Testis (tissue), 3 donors: ENCODE measurements around the gene RELCH. TPM values are rescaled to one million over a fixed set of nuclear protein-coding genes. Genes with fewer than 3 reads are reported as not detected.

Experiments used
- DNase-seq: peaks from one replicate; pipeline ENCODE4 v3.0.0-alpha.2; 2019
- H3K27ac ChIP-seq, 2 donors: fragments of 200-600 bp; sonication (generic); one replicate each; pipeline ENCODE4 v1.5.1; 2019
- H3K27me3 ChIP-seq: fragments of 200-600 bp; sonication (generic); one replicate; pipeline ENCODE4 v1.5.1; 2019
- H3K36me3 ChIP-seq: fragments of 200-600 bp; sonication (generic); one replicate; pipeline ENCODE4 v1.5.1; 2017; ENCODE audit warnings: low read depth; ENCODE audit errors: missing control alignments
- H3K4me1 ChIP-seq: fragments of 200-600 bp; sonication (generic); one replicate; pipeline ENCODE4 v1.5.1; 2019
- H3K4me3 ChIP-seq, 2 donors: fragments of 200-600 bp; sonication (generic); one replicate each; pipeline ENCODE4 v1.5.1; 2017 to 2019
- H3K9me3 ChIP-seq: fragments of 200-600 bp; sonication (generic); one replicate; pipeline ENCODE4 v1.5.1; 2017
- CTCF ChIP-seq, 3 experiments: fragments of 450-650 bp in 2 of 3; fragments of 200-600 bp in 1 of 3; sonication (generic) in 1 of 3; IDR thresholded peaks; one replicate each; pipeline ENCODE4 v1.5.1; 2016 to 2019; ENCODE audit warnings: antibody characterized with exemption in 3 of 3, mild to moderate bottlenecking in 2 of 3, moderate library complexity in 1 of 3
- POLR2A ChIP-seq: fragments of 450-650 bp; IDR thresholded peaks from one replicate; pipeline ENCODE4 v1.6.1; 2017; ENCODE audit warnings: antibody characterized with exemption, mild to moderate bottlenecking, moderate library complexity
- WGBS, 2 donors: methylation state at CpG; one replicate each; pipeline ENCODE4 v1.1.5; 2018; 5-methylcytosine and 5-hydroxymethylcytosine counted together
- intact Hi-C: fragments of 100-400 bp; cut with DNase I; formaldehyde crosslinking; loops from one replicate; pipeline ENCODE4 v1.15.1; 2023; ENCODE audit warnings: low total_unique reads
- polyA plus RNA-seq: library from polyadenylated mRNA; stranded (reverse); fragments of 350-450 nt; fragmentation: Illumina TruSeq; extraction: RNeasy Lipid Tissue Mini Kit (QIAGEN cat#74804); gene quantifications from one replicate; pipeline ENCODE4 v1.2.3, GENCODE V29; 2014; ENCODE audit warnings: low read depth, low replicate concordance; ENCODE audit not compliant: insufficient read depth
- total RNA-seq, 2 donors: library from RNA; depleted of rRNA; stranded (reverse); fragments of >200 nt; gene quantifications; one replicate each; pipeline ENCODE4 v1.2.3, GENCODE V29; 2016

Gene RELCH
- total and polyA plus RNA-seq, 3 donors from 2014 or later: 15.7 to 41.6 (median 27.2) TPM

DNA sequence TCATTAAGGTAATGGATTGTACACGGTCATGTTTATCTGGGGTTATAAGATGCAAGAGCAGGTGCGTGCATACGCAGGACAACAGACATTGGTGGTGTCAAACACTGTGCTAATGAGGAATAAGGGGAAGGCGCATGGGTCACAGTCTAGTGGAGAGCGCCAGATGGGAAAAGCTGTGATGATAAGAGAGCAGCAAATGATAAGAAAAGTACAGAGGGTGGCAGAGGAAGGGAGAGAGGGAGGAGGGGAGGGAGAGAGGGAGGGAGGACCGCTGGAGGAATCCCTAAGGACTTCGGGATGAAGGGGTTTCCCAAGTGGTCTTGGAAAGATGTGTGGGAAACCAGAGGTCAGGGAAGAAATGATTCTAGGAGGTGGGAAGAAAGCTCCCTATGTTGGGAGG, 140.9 kb downstream of the RELCH start:
- Histone ChIP-seq H3K27ac (no peak overlapping the region), H3K27me3 (no peaks in the 10 kb centered on the region), H3K9me3 (no peaks in the 10 kb centered on the region), H3K4me3 (no peak overlapping the region), H3K36me3 (no peaks in the 10 kb centered on the region), H3K4me1 (no peaks in the 10 kb centered on the region)
- no peak for TF ChIP-seq POLR2A
- no peak for TF ChIP-seq CTCF (IDR thresholded peaks at IDR 0.05)
- 65 to 66% methylated on average over 7 of the region's 7 CpGs for WGBS, 2 donors
- intact Hi-C loops: no loop called here
- DNase-seq: no peak

GRCh38 chr18:62328586-62329525, 141.8 kb downstream of the RELCH start:
- Histone ChIP-seq H3K9me3 (no peaks in the 10 kb centered on the region), H3K27me3 (no peaks in the 10 kb centered on the region), H3K4me3 (no peak overlapping the region), H3K4me1 (no peaks in the 10 kb centered on the region), H3K27ac (no peak overlapping the region), H3K36me3 (no peaks in the 10 kb centered on the region)
- no peak for DNase-seq
- no peak for TF ChIP-seq POLR2A
- no peak for TF ChIP-seq CTCF (IDR thresholded peaks at IDR 0.05)
- WGBS, 2 donors: 72 to 79% methylated on average over 6 of the region's 6 CpGs
- intact Hi-C loops: no loop called here

DNA sequence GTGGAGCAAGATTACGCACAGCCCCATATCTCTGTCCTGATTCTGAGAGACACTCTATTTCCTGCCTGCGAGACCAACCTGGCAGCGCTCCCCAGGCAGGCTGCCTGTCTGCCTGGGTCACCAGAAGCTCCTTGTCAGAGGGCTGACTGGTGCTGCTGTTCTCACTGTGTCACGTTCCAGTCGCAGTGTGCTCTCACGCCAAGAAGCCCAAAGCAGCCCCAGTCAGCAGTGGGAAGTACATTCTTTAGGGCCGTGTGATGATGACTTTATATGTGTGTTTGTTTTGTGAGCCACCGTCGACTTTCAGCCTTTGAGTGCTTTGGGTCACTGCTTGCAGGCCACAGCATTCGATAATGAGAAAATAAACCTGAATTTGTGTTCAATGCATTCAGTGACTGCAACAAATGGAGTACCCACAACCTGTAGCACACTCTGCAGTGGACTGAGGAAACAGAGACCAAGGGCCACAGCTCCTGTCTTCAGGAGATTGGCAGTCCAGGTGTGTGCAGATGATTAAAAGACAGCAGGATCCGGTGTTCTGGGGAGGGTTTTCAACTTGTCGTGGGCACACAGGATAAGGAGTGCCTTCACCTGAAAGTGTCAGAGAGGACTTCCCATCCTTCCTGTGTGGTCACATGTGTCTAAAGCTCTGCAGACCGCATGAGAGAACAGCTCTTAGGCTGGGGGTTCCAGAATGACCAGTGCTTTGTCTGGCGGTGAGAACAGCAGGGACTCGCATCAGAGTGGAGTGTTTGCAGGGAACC, 142.8 kb downstream of the RELCH start:
- no peaks in the 10 kb centered on the region for H3K27me3 ChIP-seq
- intact Hi-C loops: no loop called here
- no peak overlapping the region for H3K27ac ChIP-seq
- TF ChIP-seq CTCF (IDR thresholded peaks at IDR 0.05) (no peak), POLR2A (no peak)
- no peak for DNase-seq
- no peaks in the 10 kb centered on the region for H3K4me1 ChIP-seq
- H3K9me3 ChIP-seq: no peaks in the 10 kb centered on the region
- H3K36me3 ChIP-seq: no peaks in the 10 kb centered on the region
- 58 to 69% methylated on average over 11 to 15 of the region's 15 CpGs for WGBS, 2 donors
- no peak overlapping the region for H3K4me3 ChIP-seq

DNA sequence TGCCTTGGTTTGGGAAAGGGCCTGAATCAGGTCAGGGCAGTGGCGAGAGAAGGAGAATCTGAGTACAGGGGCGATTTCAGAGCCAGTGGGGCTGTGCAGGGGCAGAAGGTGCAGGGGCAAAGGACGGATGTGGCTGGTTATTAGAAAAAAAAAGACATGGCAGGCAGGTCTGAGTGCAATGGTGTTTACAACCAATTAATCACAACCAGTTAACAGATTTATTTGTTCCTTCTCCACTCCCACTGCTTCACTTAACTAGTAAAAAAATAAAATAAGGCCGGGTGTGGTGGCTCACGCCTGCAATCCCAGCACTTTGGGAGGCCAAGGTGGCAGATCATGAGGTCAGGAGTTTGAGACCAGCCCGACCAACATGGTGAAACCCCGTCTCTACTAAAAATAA, 143.6 kb downstream of the RELCH start:
- Histone ChIP-seq H3K36me3 (no peaks in the 10 kb centered on the region), H3K4me1 (peaks cover 4% of the 10 kb centered on the region), H3K9me3 (no peaks in the 10 kb centered on the region), H3K4me3 (no peak overlapping the region), H3K27me3 (no peaks in the 10 kb centered on the region), H3K27ac (no peak overlapping the region)
- no peak for TF ChIP-seq CTCF (IDR thresholded peaks at IDR 0.05)
- TF ChIP-seq POLR2A: no peak
- intact Hi-C loops: no loop called here
- 87 to 90% methylated on average over 7 of the region's 7 CpGs for WGBS, 2 donors
- no peak for DNase-seq
